ENCODE data around the gene POP5.
A peak's percentile ranks its signal among the peaks of the same experiment; 100 is the strongest.
"Not testable (repeated sequence)": the region's sequence is repeated elsewhere in the genome, so short reads cannot be mapped to it uniquely, and the experiment has no call there.

POP5 gene

DNA sequence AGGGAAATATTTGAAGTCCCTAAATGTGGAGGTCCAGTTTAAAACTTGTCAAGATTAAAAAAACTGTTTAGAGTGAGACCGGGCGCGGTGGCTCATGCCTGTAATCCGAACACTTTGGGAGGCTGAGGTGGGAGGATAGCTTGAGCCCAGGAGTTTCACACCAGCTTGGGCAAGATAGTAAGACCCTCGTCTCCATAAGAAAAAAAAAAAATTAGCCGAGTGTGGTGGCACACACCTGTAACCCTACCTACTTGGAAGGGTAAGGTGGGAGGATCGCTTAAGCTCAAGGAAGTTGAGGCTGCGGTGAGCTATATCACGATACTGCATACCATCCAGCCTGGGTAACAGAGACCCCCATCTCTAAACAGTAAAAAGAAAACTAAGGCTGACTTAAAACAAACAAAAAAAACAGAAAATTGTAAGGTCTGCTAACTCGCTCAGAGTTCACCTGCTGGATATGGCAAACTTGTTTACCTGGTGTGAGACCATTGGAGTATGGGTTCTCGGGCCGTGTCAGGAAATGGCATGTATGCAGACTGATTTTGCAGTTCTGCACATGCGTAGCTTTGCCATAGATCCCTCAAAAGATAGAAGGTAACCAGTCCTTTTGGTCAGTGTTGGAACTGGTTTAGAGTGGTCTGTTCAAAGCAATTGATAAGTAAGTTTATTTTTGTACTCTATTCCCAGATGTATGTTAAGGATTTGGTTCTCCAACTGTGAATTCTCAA is 45.0 kb downstream of the POP5 start:
- peak; percentile 78 for DNase-seq (ENCODE audit: low spot score)

DNA sequence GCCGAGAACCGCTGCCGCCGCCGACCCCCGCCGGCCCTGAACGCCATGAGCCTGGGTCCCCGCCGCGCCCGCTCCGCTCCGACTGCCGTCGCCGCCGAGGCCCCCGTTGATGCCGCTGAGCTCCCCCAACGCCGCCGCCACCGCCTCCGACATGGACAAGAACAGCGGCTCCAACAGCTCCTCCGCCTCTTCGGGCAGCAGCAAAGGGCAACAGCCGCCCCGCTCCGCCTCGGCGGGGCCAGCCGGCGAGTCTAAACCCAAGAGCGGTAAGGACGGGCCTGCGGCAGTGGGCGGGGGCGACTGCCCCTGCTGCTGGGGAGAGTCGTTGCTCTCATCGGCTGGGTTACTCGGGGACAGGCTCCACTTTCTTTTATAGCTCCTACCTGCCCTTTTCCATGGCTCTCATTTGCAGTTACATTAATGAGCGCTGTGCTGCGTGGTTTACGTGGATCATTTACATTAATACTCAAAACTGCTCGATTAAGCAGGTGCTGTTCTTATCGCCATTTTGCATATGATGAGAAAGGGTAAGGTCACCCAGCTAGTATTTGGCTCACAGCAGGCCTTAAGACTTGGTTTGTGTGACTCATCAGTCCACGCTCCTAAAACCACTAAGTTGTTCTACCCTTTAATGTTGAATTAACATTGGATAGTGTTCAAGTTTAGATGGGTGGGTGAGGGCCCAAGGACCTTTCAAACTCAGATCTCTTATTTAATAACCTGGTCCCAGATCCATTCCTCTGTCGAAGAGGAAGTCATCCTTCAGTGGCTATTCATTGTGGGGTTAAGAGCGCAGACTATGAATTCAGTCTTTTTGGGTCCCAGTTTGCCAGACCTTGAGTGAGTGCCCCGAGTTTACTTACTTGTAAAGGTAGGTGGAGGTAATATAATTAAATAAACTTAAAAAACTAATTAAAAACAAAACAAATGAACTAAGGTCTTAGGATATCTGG is 46.2 kb downstream of the POP5 start:
- peak; percentile 91 for DNase-seq (ENCODE audit: low spot score)

DNA sequence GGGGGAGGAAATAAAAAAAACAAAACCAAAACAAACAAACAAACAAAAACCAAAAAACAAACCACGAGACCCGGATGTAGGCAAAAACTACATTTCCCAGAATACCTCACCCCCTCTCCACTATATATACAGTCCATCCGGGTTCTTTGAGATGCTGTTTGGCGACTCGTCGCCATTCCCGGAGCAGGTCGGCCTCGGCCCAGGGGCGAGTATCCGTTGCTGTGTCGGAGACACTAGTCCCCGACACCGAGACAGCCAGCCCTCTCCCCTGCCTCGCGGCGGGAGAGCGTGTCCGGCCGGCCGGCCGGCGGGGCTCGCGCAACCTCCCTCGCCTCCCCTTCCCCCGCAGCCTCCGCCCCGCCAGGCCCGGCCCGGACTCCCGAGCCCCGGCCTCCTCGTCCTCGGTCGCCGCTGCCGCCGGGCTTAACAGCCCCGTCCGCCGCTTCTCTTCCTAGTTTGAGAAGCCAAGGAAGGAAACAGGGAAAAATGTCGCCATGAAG is 46.9 kb downstream of the POP5 start, which contains the start of gene RNF10:
Gene RNF10 (plus strand): TSS at position 154 of the 500 bp plus-strand sequence. CDS start 456 bp downstream, outside the sequence.
- peak; percentile 96 for DNase-seq (ENCODE audit: low spot score)

DNA sequence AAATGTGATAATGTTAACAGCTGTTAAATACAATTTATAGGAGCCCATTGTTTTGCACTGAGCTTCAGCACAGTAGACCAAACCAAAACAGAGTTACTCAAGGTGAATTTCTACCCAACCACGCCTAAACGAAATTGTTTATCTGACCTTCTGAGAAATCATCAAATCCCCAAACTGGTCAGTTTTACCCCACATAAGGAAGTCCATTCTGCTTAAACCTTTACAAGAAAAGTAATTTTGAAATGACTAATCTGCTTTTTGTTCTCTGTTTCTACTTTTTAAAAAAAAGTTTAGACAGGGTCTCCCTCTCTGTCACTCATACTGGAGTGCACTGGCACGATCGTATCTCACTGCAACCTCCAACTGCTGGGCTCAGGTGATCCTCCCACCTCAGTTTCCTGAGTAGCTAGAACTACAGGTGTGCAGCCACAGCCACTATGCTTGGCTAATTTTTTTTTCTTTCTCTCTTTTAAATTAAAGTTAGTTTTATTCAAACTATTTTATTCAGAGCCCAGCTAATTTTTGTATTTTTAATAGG is 48.4 kb downstream of the POP5 start:
- DNase-seq (ENCODE audit: low spot score) = no peak

DNA sequence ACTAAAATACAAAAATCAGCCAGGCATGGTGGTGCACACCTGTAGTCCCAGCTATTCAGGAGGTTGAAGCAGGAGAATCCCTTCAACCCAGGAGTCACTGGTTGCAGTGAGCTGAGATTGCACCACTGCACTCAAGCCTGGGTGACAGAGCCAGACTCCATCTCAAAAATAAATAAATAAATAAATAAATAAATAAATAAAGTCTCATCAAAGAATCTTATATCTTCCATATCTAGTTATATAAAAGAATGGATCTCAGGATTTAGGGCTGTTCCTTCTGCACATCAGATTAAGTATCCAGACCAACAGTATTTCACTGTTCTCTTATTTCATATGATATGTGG is 50.8 kb downstream of the POP5 start:
- DNase-seq (ENCODE audit: low spot score) = not testable (repeated sequence)

DNA sequence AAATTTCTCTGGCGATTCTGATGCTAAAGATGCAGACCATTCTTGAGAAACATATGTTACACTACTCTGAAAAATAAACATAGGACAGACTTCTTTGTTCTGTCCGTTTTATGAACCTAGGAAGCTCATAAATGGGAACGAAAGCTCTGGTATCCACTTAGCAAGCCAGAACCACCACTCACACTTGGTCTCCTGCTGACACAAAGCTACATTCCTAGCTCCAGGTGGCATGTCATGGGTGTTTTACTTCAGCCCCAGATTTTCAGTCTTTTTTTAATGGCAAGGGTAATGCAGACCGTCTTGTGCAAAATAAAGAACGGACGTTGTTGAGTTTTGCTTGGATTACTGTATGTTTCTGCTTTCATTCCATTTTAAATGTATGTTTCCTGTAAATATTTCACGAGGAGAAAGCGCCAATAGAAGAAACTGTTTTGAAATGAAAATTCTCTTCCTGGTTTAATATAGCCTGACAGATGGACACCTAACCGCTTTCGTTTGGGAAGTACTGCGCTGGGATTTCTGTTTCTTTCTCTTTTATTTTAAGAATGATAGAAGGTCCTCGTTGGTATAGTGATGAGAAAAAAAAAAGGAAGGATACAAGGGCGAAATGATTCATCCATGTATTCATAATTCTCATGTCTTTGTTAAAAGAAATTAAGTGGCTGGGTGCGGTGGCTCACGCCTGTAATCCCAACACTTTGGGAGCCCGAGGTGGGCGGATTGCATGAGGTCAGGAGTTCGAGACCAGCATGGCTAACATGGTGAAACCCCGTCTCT is 51.4 kb downstream of the POP5 start:
- DNase-seq (ENCODE audit: low spot score) = no peak

DNA sequence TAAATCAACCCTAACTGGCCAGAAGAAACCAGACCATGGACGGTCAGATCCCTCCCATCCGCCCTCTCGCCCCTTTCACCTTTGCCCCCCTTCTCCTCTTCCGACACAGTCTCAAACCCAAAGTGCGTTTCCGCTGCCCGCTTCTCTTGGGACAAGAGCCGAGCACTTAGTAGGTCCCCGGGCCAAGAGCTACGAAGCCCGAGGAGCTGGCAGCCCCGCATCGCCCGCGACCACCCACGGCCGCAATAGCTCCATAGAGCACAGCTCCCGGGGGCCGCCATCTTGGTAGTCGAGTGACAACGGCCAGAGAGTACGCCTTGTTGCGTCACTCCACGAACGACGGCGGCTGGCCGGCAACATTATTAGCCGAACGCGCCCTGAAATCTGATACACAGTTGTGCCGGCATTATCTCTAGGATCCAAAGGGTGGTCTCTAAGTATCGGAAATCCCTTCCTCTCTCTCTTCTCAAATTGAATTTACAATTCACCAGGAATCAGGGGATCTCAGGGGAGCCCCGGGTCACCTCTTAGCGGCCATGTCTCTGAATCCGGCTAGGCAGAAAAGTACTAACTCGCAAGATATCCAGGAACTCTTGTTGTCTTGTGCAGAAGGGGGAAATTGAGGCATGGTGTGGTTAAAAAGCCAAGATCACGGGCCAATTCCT is 52.2 kb downstream of the POP5 start, which contains the start of gene COQ5:
Gene COQ5 (minus strand): TSS at position 298 of the 665 bp plus-strand sequence. CDS start 17 bp downstream, at position 281.
- DNase-seq (ENCODE audit: low spot score) = peak; percentile 88
